Coronary artery (tissue), 2 donors: ENCODE data around the gene TMEM86B.

Source experiments
- DNase-seq: peaks from one replicate; pipeline ENCODE4 v3.0.0-alpha.2; 2017; ENCODE audit warnings: low spot score
- H3K27ac ChIP-seq, 2 donors: fragments of 200-600 bp; sonication (generic); one replicate each; pipeline ENCODE4 v1.5.1; 2016 to 2019
- H3K4me3 ChIP-seq: fragments of 200-600 bp; sonication (generic); 2 replicates; pipeline ENCODE4 v1.5.1; 2016; ENCODE audit warnings: mild to moderate bottlenecking, moderate library complexity
- TF ChIP-seq, protein P1 (sequence below): fragments of 200-600 bp; sonication (generic); IDR thresholded peaks from one replicate; pipeline ENCODE4 v1.5.1; 2019; ENCODE audit warnings: antibody characterized with exemption

TMEM86B gene

GRCh38 chr19:55230329-55230728, 1.8 kb upstream of the TMEM86B start:
- Histone ChIP-seq H3K27ac (no peak overlapping the region), H3K4me3 (no peak overlapping the region)
- no peak for DNase-seq
- TF ChIP-seq, protein P1, sequence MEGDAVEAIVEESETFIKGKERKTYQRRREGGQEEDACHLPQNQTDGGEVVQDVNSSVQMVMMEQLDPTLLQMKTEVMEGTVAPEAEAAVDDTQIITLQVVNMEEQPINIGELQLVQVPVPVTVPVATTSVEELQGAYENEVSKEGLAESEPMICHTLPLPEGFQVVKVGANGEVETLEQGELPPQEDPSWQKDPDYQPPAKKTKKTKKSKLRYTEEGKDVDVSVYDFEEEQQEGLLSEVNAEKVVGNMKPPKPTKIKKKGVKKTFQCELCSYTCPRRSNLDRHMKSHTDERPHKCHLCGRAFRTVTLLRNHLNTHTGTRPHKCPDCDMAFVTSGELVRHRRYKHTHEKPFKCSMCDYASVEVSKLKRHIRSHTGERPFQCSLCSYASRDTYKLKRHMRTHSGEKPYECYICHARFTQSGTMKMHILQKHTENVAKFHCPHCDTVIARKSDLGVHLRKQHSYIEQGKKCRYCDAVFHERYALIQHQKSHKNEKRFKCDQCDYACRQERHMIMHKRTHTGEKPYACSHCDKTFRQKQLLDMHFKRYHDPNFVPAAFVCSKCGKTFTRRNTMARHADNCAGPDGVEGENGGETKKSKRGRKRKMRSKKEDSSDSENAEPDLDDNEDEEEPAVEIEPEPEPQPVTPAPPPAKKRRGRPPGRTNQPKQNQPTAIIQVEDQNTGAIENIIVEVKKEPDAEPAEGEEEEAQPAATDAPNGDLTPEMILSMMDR, result no peak

GRCh38 chr19:55229789-55230182, 1.2 kb upstream of the TMEM86B start:
- no peak overlapping the region for H3K4me3 ChIP-seq
- H3K27ac ChIP-seq, result no peak overlapping the region
- TF ChIP-seq, protein P1, result no peak
- no peak for DNase-seq

- no peak for DNase-seq
- Histone ChIP-seq H3K4me3 (no peak overlapping the region), H3K27ac (no peak overlapping the region)
- TF ChIP-seq, protein P1, result no peak
Measured at GRCh38 chr19:55229145-55229788, 704 bp upstream of the TMEM86B start.

GRCh38 chr19:55228015-55228391, 560 bp downstream of the TMEM86B start:
- no peak for DNase-seq
- TF ChIP-seq, protein P1, result no peak
- Histone ChIP-seq H3K4me3 (no peak overlapping the region), H3K27ac (no peak overlapping the region)

- DNase-seq, result no peak
- no peak overlapping the region for H3K27ac ChIP-seq
- no peak overlapping the region for H3K4me3 ChIP-seq
- TF ChIP-seq, protein P1, result no peak
Measured at GRCh38 chr19:55227241-55228014, 1.1 kb downstream of the TMEM86B start.

DNA sequence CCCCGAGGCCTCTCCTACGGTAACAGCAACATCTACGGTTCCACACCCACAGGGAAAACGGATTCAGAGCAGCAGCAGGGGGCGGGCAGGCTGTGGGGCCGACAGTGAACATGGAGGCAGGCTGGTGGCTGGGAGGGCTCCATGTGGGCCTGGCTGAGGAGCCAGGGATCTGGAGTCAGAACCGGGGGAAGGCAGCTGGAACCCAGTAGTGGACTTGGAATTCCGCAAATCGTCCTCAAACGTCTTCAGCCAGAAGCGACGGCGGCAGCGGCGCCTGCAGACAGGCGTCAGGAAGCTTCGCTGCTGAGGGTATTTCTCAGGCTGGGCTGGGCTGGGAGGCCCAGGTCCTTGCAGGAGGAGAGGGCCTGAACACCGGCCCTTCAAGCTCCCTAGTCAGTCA, 1.8 kb downstream of the TMEM86B start:
- DNase-seq, result no peak
- TF ChIP-seq, protein P1, result no peak
- H3K27ac ChIP-seq, result no peak overlapping the region
- H3K4me3 ChIP-seq, result no peak overlapping the region

GRCh38 chr19:55226273-55226672, 2.3 kb downstream of the TMEM86B start:
- TF ChIP-seq, protein P1, result no peak
- H3K4me3 ChIP-seq, result no peak overlapping the region
- no peak for DNase-seq
- no peak overlapping the region for H3K27ac ChIP-seq
